ENCODE data around the gene ELP6.
A peak's percentile ranks its signal among the peaks of the same experiment; 100 is the strongest.

The ELP6 gene, protein sequence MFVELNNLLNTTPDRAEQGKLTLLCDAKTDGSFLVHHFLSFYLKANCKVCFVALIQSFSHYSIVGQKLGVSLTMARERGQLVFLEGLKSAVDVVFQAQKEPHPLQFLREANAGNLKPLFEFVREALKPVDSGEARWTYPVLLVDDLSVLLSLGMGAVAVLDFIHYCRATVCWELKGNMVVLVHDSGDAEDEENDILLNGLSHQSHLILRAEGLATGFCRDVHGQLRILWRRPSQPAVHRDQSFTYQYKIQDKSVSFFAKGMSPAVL

GRCh38 chr3:47513125-47513929, at the start of gene ELP6:
TSS of gene ELP6 (minus strand) at chr3:47513712. CDS start at chr3:47513590, 122 bp downstream.
- DNase-seq (peak; percentile 97), ATAC-seq (peak; percentile 99)

- ATAC-seq (no peak), DNase-seq (no peak)
Measured at GRCh38 chr3:47556351-47556750, 42.8 kb upstream of the ELP6 start.

DNA sequence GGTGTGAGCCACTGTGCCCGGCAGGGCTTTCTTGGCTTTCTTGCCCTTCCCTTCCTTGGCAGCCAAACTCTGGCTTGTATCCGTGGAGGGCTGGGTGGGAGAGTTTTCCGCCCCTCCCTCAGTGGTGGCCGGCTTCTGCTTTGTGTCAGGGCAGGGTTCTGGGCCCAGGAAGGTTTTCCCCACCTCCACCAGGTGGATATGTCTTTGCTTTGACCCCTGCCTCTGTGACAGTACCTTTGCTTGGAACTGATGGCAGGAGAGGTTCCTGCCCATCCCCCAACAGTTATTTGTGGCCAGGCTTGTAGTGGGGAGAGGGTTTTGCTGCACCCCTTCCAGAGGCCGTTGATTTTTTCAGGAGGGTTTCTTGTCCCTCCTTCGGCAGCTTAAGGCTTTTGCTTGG, 40.8 kb upstream of the ELP6 start:
- ATAC-seq (no peak), DNase-seq (no peak)

- ATAC-seq (no peak), DNase-seq (no peak)
Measured at GRCh38 chr3:47553407-47553806, 39.9 kb upstream of the ELP6 start.

DNA sequence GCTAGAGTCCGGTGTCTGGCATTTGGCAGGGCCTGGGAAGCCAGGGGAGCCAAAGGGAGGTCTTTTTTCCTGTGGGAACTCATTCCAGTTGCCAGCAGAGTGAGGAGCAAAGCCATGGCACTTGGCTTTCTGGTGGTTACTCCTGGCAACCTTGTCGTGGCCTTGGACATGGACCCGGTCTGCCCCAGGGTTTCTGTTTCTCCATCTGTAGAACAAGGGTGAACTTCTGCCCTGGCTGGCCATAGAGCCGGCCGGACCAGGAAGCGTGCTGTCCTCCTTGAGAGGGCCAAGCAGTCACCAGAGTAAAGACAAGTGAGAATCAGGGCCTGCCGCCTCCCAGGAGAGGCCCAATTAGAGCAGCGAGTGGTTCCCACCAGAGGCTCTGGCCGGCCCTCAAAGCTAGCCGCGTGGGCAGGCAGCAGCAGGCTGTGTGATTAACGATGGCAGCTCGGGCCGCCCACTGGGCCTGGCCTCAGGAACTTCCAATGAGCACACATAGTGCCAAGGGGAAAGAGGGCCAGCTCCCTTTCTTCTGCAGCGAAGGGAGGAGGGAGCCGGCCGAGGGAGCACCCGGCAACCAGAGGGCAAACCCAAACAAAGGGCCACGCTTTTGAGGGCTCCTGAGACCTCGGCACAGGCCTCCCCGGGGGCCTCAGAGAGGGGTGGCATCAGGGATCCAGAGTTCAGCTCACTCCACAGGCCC, 29.1 kb upstream of the ELP6 start:
- DNase-seq: no peak
- ATAC-seq: no peak

- no peak for DNase-seq
- ATAC-seq: peak; percentile 16
Measured at GRCh38 chr3:47541583-47542108, 28.1 kb upstream of the ELP6 start.

- DNase-seq: no peak
- no peak for ATAC-seq
Measured at GRCh38 chr3:47540281-47540680, 26.8 kb upstream of the ELP6 start.

GRCh38 chr3:47536967-47537366, 23.5 kb upstream of the ELP6 start:
- no peak for DNase-seq
- no peak for ATAC-seq

DNA sequence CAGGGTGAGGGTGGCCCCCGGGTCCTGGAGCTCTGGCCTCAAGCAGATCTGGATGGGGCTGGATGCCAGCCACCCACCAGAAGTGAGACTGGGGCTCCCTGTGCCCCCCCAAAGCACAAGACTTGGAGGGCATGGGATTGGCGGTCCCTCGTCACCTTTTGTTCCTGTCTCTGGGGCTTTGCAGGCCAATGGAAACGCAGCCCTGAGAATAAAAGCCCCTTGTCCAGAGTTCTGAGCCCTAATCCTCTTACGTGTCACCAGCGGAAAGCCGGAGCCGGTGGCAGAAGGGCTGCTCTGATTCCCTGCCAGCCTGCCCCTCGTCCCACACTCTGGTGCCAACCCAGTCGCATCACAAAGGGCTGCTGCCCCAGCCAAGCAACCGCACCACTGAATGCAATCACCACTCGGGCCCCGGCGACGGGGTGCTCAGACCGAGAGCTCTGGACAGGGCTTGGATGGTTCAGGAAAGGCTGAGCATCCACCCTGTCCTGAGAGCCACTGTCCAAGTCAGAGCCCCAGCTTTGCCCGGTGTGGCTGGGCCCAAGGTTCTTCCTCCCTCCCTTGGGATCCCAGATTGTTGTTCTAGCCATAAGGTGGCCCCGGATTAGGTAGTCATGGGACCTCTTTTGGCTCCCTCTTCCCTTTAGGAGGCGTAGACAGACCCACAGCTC, 22.8 kb upstream of the ELP6 start:
- DNase-seq (no peak), ATAC-seq (no peak)

DNA sequence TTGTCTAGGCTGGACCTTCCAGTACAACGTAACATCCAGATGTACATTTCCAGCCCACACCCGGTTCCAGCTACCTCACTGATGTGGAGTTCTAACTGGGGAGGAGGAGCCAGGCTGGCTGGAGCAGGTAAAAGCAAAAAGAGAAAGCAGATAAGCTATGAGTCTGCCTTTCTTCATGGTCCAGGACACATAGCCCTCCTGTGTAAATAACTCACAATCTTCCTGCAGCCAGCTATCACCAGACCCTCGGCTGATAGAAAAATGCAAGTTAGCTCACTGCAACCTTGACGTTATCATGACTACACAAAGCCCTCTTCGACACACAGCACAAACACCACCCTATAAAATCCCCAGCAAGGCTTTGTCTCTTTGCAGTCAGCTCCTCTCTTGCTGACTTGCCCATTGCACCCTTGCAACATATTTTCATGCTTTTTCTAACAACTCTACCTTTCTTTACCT, 20.5 kb upstream of the ELP6 start:
- no peak for DNase-seq
- ATAC-seq: no peak

- ATAC-seq: no peak
- no peak for DNase-seq
Measured at GRCh38 chr3:47533481-47533880, 20.0 kb upstream of the ELP6 start.

DNA sequence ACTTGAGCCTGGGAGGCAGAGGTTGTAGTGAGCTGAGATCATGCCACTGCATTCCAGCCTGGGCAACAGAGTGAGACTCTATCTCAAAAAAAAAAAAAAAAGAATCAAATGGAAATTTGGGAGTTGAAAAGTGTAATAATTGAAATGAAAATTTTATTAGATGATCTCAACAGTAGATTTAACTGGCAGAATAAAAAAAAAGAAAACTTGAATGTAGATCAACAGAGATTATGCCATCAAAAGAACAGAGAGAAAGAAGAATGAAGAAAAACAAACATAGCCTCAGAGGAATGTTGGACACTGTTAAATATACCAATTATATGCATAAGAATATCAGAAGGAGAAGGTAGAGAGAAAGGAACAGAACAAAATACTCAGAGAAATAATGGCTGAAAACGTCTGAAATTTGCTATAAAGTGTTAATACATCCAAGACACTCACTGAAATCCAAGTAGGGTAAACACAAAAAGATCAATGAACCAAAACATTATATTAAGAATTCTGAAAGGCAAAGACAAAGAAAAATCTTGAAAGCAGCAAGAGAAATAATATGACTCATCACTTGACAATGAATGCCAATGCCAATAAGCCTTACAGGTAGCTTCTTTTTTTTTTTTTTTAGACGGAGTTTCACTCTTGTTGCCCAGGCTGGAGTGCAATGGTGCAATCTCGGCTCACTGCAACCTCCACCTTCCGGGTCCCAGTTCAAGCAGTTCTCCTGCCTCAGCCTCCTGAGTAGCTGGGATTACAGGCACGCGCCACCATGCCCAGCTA, 14.6 kb upstream of the ELP6 start:
- ATAC-seq: no peak
- DNase-seq: no peak

DNA sequence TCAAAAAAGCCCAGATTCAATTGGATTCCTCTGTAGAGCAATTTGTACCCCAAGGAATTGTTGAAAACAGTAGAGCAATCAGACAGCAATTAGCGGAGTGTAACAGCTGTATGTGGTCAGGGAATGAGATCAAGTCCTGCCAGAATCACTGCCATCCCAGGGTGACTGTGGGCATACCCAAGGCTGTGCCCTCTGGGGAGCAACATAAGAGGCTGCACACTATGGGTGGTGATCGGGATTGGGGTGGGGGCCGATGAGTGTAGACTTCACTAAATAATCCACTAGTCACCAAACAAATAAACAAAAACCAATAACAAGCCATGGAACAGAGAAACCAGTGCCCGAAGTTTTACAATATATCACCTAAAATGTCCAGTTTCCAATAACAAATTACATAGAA, 12.1 kb upstream of the ELP6 start:
- DNase-seq: no peak
- no peak for ATAC-seq

- ATAC-seq: no peak
- DNase-seq: no peak
Measured at GRCh38 chr3:47523310-47524073, 10.0 kb upstream of the ELP6 start.

DNA sequence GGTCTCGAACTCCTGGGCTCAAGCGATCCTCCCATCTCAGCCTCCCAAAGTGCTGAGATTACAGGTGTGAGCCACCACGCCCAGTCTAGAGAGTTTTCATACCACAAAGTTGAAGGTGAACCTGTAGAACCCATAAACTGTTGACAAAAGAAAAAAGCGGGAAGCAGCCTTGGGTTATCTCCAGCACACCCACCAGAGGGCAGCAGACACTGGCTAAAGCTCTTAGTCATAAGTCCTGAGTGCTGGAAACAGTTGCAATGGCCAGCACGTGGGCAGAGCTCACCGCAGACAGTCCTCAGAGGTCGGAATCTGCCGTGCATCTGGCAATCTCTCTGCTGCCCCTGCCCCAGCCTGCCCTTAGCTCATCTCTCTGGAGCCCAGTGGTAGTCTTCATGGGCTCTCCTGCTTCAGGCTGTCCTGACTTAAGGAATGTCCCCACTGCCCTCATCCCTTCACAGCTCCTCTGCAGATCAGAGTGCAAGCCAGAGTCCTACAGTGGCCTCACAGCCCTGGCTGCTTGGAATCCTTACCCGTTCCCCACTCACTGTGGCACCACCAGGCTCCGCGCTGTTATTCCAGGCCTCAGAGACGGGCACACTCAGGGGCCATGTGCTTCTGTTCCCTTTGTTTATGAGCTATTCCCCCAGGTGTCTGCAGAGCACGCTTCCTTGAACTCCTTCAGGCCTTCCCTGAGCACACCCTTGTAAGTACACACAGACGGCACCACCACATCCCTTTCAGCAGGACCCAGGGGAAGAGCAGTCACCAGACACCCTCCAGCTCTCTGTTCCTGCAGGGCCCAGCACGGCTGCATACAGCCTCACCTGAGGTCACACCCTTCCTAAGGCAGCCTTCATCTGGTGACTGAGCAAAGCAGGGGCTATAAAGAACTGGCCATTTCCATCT, 8.8 kb upstream of the ELP6 start:
- ATAC-seq (peak; percentile 93), DNase-seq (peak; percentile 83)

DNA sequence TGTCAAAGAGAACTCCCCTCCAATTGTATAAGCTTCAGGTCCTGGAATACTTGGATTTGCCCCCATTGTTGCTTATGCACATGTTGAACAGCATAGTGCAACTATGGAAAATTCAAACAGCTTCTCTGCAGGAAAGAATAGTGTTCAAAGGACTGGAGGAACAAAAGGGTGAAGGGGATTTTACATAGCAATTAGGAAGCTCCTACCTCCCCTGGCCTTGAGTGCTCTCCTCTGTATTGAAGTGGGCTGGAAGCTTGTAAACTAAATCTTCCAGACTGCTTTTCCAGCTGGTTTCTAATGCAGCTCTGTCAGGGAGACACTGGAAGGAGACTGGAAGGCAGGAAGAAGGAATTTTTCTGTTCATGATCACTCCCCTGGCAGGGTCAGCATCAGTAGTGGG, 7.2 kb upstream of the ELP6 start:
- no peak for DNase-seq
- no peak for ATAC-seq

DNA sequence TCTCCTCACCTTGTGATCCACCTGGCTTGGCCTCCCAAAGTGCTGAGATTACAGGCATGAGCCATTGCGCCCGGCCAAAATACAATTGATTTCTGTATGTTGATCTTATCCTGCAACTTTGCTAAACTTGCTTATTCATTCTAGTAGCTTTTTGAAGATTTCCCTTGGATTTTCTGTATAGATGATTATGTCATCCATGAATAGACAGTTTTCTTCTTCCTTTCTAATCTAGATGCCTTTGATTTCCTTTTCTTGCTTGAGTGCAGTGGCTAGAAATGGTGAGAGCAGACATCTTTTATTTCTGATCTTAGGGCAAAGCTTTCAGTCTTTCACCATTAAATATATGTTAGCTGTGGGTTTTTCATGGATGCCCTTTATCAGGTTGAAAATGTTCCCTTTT, 4.4 kb upstream of the ELP6 start:
- ATAC-seq (no peak), DNase-seq (no peak)

GRCh38 chr3:47515864-47516319, 2.4 kb upstream of the ELP6 start:
- no peak for DNase-seq
- ATAC-seq: no peak

- ATAC-seq (no peak), DNase-seq (no peak)
Measured at GRCh38 chr3:47515100-47515499, 1.6 kb upstream of the ELP6 start.

Data from stimulated activated naive CD8-positive, alpha-beta T cell treated with anti-CD3 and anti-CD28 coated beads, Interleukin-15, Interleukin-2, amounts not matched to agents 100 U/mL and 50 U/mL, for 24 hours (primary cell).